H1 (cell line): ENCODE results near the gene POLR2H. TPM values are rescaled to one million over a fixed set of nuclear protein-coding genes. Genes with fewer than 3 reads are reported as not detected.

Source experiments
- CTCF ChIA-PET: fragments of 300-600 bp; sonication (Branson Sonifier 250); formaldehyde crosslinking; loops from one replicate; lab custom pipeline; 2021; ENCODE audit not compliant: partially characterized antibody; lab: Charles Lee
- POLR2A ChIA-PET: fragments of 300-600 bp; sonication (Branson Sonifier 250); formaldehyde crosslinking; loops from one replicate; lab custom pipeline; 2021; ENCODE audit warnings: inconsistent platforms; ENCODE audit not compliant: partially characterized antibody; lab: Charles Lee
- DNase-seq, 2 experiments: peaks; one replicate each; pipeline versions ENCODE4 v3.0.0 to v3.0.0-alpha.2; 2010 to 2022; ENCODE audit warnings: low spot score in 2 of 2, low read depth in 1 of 2, mixed read lengths in 1 of 2
- FAIRE-seq: peaks from 2 replicates; lab custom pipeline; 2011; peaks lifted over from hg19 to GRCh38; lab: Jason Lieb, UNC
- H2AFZ ChIP-seq: 2 replicates; pipeline ENCODE4 v1.8.1; 2012; ENCODE audit warnings: low read length, inconsistent platforms
- H2AK5ac ChIP-seq: 2 replicates; pipeline ENCODE4 v1.6.1; 2013; ENCODE audit warnings: low read depth, low read length
- H2BK120ac ChIP-seq: replicated peaks from 2 replicates; pipeline ENCODE3; 2013; ENCODE audit warnings: low read depth, low read length, inconsistent platforms
- H2BK12ac ChIP-seq: 2 replicates; pipeline ENCODE4 v1.6.1; 2013; ENCODE audit warnings: low read depth, low read length
- H2BK15ac ChIP-seq: 2 replicates; pipeline ENCODE4 v1.6.1; 2013; ENCODE audit warnings: low read length
- H2BK20ac ChIP-seq: 2 replicates; pipeline ENCODE4 v1.6.1; 2013; ENCODE audit warnings: low read length
- H2BK5ac ChIP-seq: 2 replicates; pipeline ENCODE4 v1.6.1; 2013; ENCODE audit warnings: low read depth, low read length
- H3K14ac ChIP-seq: 2 replicates; pipeline ENCODE4 v1.6.1; 2013; ENCODE audit warnings: inconsistent platforms; ENCODE audit not compliant: insufficient read length
- H3K18ac ChIP-seq: 2 replicates; pipeline ENCODE4 v1.6.1; 2013; ENCODE audit warnings: low read length; ENCODE audit errors: extremely low read depth
- H3K23ac ChIP-seq: 2 replicates; pipeline ENCODE4 v1.6.1; 2013; ENCODE audit warnings: inconsistent platforms; ENCODE audit not compliant: insufficient read length
- H3K23me2 ChIP-seq: 2 replicates; pipeline ENCODE4 v1.6.1; 2013; ENCODE audit warnings: low read depth, low read length
- H3K27ac ChIP-seq: 2 replicates; pipeline ENCODE4 v1.6.1; 2011; ENCODE audit warnings: low read depth, low read length, inconsistent platforms
- H3K27me3 ChIP-seq, 4 experiments: replicated peaks in 1 of 4; 1 replicate in 1 of 4; 2 replicates in 3 of 4; pipeline versions ENCODE4 v1.6.1 to v1.8.1; 2011 to 2013; ENCODE audit warnings: low read length in 3 of 4, mild to moderate bottlenecking in 3 of 4, inconsistent platforms in 2 of 4, mixed read lengths in 2 of 4, moderate library complexity in 1 of 4; ENCODE audit not compliant: control insufficient read depth in 3 of 4, insufficient read depth in 3 of 4; ENCODE audit errors: extremely low read depth in 1 of 4
- H3K36me3 ChIP-seq, 4 experiments: 2 replicates each; pipeline versions ENCODE4 v1.6.1 to v1.8.1; 2011 to 2013; ENCODE audit warnings: mild to moderate bottlenecking in 4 of 4, low read length in 3 of 4, moderate library complexity in 2 of 4, control low read depth in 1 of 4, inconsistent platforms in 1 of 4; ENCODE audit not compliant: insufficient read depth in 4 of 4, control insufficient read depth in 2 of 4
- H3K4ac ChIP-seq: replicated peaks from 2 replicates; pipeline ENCODE3; 2013; ENCODE audit warnings: low read length, low read depth, mixed read lengths, inconsistent platforms; ENCODE audit not compliant: insufficient read length
- H3K4me1 ChIP-seq, 4 experiments: replicated peaks in 1 of 4; 1 replicate in 1 of 4; 2 replicates in 3 of 4; pipeline versions ENCODE4 v1.6.1 to v1.8.1; 2011 to 2013; ENCODE audit warnings: low read length in 3 of 4, inconsistent platforms in 2 of 4, mixed read lengths in 1 of 4; ENCODE audit not compliant: insufficient read depth in 4 of 4, control insufficient read depth in 3 of 4
- H3K4me2 ChIP-seq, 2 experiments: 2 replicates each; pipeline versions ENCODE4 v1.6.1 to v1.8.1; 2011 to 2013; ENCODE audit warnings: low read depth in 2 of 2, low read length in 2 of 2, control low read depth in 1 of 2, inconsistent platforms in 1 of 2, mild to moderate bottlenecking in 1 of 2; ENCODE audit not compliant: insufficient read depth in 1 of 2
- H3K4me3 ChIP-seq, 4 experiments: fragments of 200-600, 300-600 bp in 1 of 4; sonication (generic), shearing (Covaris generic), sonication (Bioruptor Twin) in 1 of 4; 2 replicates each; pipeline versions ENCODE4 v1.5.1 to v1.8.1; 2011 to 2016; ENCODE audit warnings: low read length in 4 of 4, low read depth in 3 of 4, control low read depth in 2 of 4, inconsistent platforms in 2 of 4, mild to moderate bottlenecking in 2 of 4, mixed read lengths in 1 of 4, moderate library complexity in 1 of 4; ENCODE audit not compliant: insufficient read depth in 2 of 4; ENCODE audit errors: extremely low read depth in 1 of 4
- H3K56ac ChIP-seq: replicated peaks from 2 replicates; pipeline ENCODE3; 2013; ENCODE audit warnings: low read depth, mild to moderate bottlenecking, mixed read lengths, low read length, inconsistent platforms; ENCODE audit not compliant: insufficient read length
- H3K79me1 ChIP-seq: 2 replicates; pipeline ENCODE4 v1.6.1; 2013; ENCODE audit warnings: low read depth, low read length, control low read depth
- H3K79me2 ChIP-seq, 2 experiments: 2 replicates each; pipeline versions ENCODE4 v1.6.1 to v1.8.1; 2012 to 2013; ENCODE audit warnings: low read length in 2 of 2, mild to moderate bottlenecking in 2 of 2, inconsistent platforms in 1 of 2; ENCODE audit not compliant: insufficient read depth in 2 of 2, control insufficient read depth in 1 of 2
- H3K9ac ChIP-seq, 4 experiments: replicated peaks in 1 of 4; 1 replicate in 1 of 4; 2 replicates in 3 of 4; pipeline versions ENCODE4 v1.6.1 to v1.8.1; 2011 to 2013; ENCODE audit warnings: low read depth in 3 of 4, low read length in 3 of 4, control low read depth in 2 of 4, mild to moderate bottlenecking in 2 of 4, moderate library complexity in 2 of 4, inconsistent platforms in 1 of 4; ENCODE audit errors: extremely low read depth in 1 of 4
- H3K9me3 ChIP-seq, 2 experiments: 2 replicates each; pipeline versions ENCODE4 v1.6.1 to v1.8.1; 2012 to 2013; ENCODE audit warnings: mild to moderate bottlenecking in 2 of 2, moderate library complexity in 2 of 2, control low read depth in 1 of 2, inconsistent platforms in 1 of 2, low read depth in 1 of 2, low read length in 1 of 2, mixed read lengths in 1 of 2; ENCODE audit not compliant: insufficient read depth in 2 of 2
- H4K20me1 ChIP-seq, 2 experiments: replicated peaks in 1 of 2; 2 replicates each; pipeline versions ENCODE3 to v1.8.1; 2011 to 2013; ENCODE audit warnings: inconsistent platforms in 2 of 2, low read length in 2 of 2, mild to moderate bottlenecking in 1 of 2; ENCODE audit not compliant: insufficient read depth in 2 of 2, control insufficient read depth in 1 of 2
- H4K5ac ChIP-seq: 2 replicates; pipeline ENCODE4 v1.6.1; 2013; ENCODE audit warnings: low read length, low read depth, mixed read lengths, inconsistent platforms; ENCODE audit not compliant: insufficient read length
- H4K8ac ChIP-seq: 2 replicates; pipeline ENCODE4 v1.8.0; 2013; ENCODE audit warnings: mild to moderate bottlenecking, moderate library complexity, low read length, inconsistent platforms; ENCODE audit not compliant: insufficient read depth; ENCODE audit errors: extremely low read depth
- H4K91ac ChIP-seq: replicated peaks from 2 replicates; pipeline ENCODE3; 2013; ENCODE audit warnings: low read length, mixed read lengths, inconsistent platforms; ENCODE audit not compliant: insufficient read length
- CBX8 ChIP-seq: fragments of 300-800, 300-1000 bp; sonication (generic); IDR thresholded peaks from 2 replicates; pipeline ENCODE4 v1.7.1; 2016; ENCODE audit warnings: low read depth, low read length, borderline replicate concordance
- GABPA ChIP-seq: IDR thresholded peaks from 2 replicates; pipeline ENCODE4 v1.6.1; 2011; ENCODE audit warnings: mild to moderate bottlenecking, low read length, moderate library complexity, borderline replicate concordance; ENCODE audit not compliant: insufficient read depth
- JUND ChIP-seq: IDR thresholded peaks from 2 replicates; pipeline ENCODE4 v1.6.1; 2011; ENCODE audit warnings: mild to moderate bottlenecking, improper control_type of control experiment, low read length
- RNF2 ChIP-seq: fragments of 200-900, 300-1000 bp; sonication (generic); IDR thresholded peaks from 2 replicates; pipeline ENCODE4 v1.7.1; 2016; ENCODE audit warnings: borderline replicate concordance, low read depth, mild to moderate bottlenecking, antibody characterized with exemption, low read length; ENCODE audit not compliant: poor library complexity, severe bottlenecking; ENCODE audit errors: missing control alignments
- SIRT6 ChIP-seq: IDR thresholded peaks from one replicate; pipeline ENCODE4 v1.7.1; 2012; ENCODE audit warnings: low read length, inconsistent platforms
- WGBS, 2 experiments: shearing (Covaris generic) in 1 of 2; methylation state at CpG; one replicate each; pipeline versions ENCODE4 v1.1.6 to v1.1.7; 2013 to 2015; ENCODE audit warnings: low lambda C conversion rate in 2 of 2, mixed read lengths in 2 of 2, inconsistent platforms in 1 of 2, low coverage in 1 of 2, missing lambda C conversion rate in 1 of 2; ENCODE audit not compliant: insufficient replicate concordance in 2 of 2, insufficient coverage in 1 of 2, insufficient read length in 1 of 2; ENCODE audit errors: extremely low coverage in 1 of 2, missing lambda C conversion rate in 1 of 2; 5-methylcytosine and 5-hydroxymethylcytosine counted together
- polyA plus RNA-seq, 7 experiments: library from polyadenylated mRNA; depleted of rRNA in 3 of 7; stranded (reverse) in 5 of 7; unstranded in 2 of 7; fragments of >200 nt in 5 of 7; fragments of 200-250 nt in 2 of 7; gene quantifications; 1 replicate in 5 of 7; 2 replicates in 1 of 7; 4 replicates in 1 of 7; pipeline versions ENCODE4 v1.2.1 to v1.2.3, GENCODE V29; 2011 to 2013; ENCODE audit warnings: missing spikeins in 2 of 7, mixed read lengths in 2 of 7
- total RNA-seq: library from RNA; stranded (reverse); fragmentation: NEBNext Ultra II Directional; extraction: Animal tissue kit (Norgen Biotek cat#: 25700); gene quantifications from 2 replicates; pipeline ENCODE4 v1.2.1, GENCODE V29; 2021

Gene POLR2H
- total and polyA plus RNA-seq, 2 of the 8 experiments (the other 6 are each of a cell fraction or from before 2014, with no cell fraction given), result 113 to 335 TPM

GRCh38 chr3:184353546-184353941, 8.0 kb upstream of the POLR2H start:
- no peak overlapping the region for H3K9ac ChIP-seq
- no peak overlapping the region for H3K56ac ChIP-seq
- peaks cover 0 to 7% (median 3%) of the 10 kb centered on the region in 4 experiments; a peak in 2 of 7 replicates for H3K4me1 ChIP-seq
- H4K8ac ChIP-seq, result no peak overlapping the region
- H2BK120ac ChIP-seq, result no peak overlapping the region
- no peak overlapping the region for H2AK5ac ChIP-seq
- no peak overlapping the region for H3K14ac ChIP-seq
- no peak overlapping the region for H4K91ac ChIP-seq
- H3K9me3 ChIP-seq, result no peaks in the 10 kb centered on the region
- no peak overlapping the region for H3K23ac ChIP-seq
- H3K4me2 ChIP-seq, result no peak overlapping the region
- no peak overlapping the region for H4K5ac ChIP-seq
- POLR2A ChIA-PET, result interaction anchor here (1.0 to 3.6 kb wide), 9 partner anchors 8 to 38 kb away, joined by 3 to 23 read pairs (median 7); partner anchors contain the start of genes CLCN2, FAM131A and POLR2H
- TF ChIP-seq CBX8, result no peak
- TF ChIP-seq RNF2, result no peak
- TF ChIP-seq SIRT6, result no peak
- no peak for TF ChIP-seq JUND
- no peak for TF ChIP-seq GABPA
- no peak overlapping the region for H3K4me3 ChIP-seq
- DNase-seq (no peak), FAIRE-seq (no peak)
- H3K36me3 ChIP-seq, result peaks cover 7 to 42% (median 26%) of the 10 kb centered on the region in 4 experiments; a peak in 7 of 8 replicates
- 90% methylated on average over 11 of the region's 11 CpGs; no CpG with 5 or more reads in 1 of the 2 experiments for WGBS, 2 experiments
- H2BK15ac ChIP-seq, result no peak overlapping the region
- H3K79me2 ChIP-seq, result no peaks in the 10 kb centered on the region
- H3K27ac ChIP-seq, result no peak overlapping the region
- CTCF ChIA-PET, result interaction anchor here (0.5 to 6.8 kb wide), 23 partner anchors 8 to 677 kb away, joined by 3 to 49 read pairs (median 4); partner anchors contain the start of genes CLCN2, FAM131A and POLR2H
- H3K23me2 ChIP-seq, result no peaks in the 10 kb centered on the region
- peaks cover under 1 to 8% of the 10 kb centered on the region in 2 experiments for H4K20me1 ChIP-seq
- H3K79me1 ChIP-seq, result no peaks in the 10 kb centered on the region
- no peak overlapping the region for H2AFZ ChIP-seq
- H3K18ac ChIP-seq, result no peak overlapping the region
- H2BK12ac ChIP-seq, result 0 out of 2 replicates have a peak overlapping the region, but pooled peaks have one; percentile 27
- no peak overlapping the region for H3K4ac ChIP-seq
- H2BK5ac ChIP-seq, result no peak overlapping the region
- H2BK20ac ChIP-seq, result no peak overlapping the region
- no peaks in the 10 kb centered on the region for H3K27me3 ChIP-seq
